Measurements from ENCODE around the gene C14orf93.

C14orf93 gene

DNA sequence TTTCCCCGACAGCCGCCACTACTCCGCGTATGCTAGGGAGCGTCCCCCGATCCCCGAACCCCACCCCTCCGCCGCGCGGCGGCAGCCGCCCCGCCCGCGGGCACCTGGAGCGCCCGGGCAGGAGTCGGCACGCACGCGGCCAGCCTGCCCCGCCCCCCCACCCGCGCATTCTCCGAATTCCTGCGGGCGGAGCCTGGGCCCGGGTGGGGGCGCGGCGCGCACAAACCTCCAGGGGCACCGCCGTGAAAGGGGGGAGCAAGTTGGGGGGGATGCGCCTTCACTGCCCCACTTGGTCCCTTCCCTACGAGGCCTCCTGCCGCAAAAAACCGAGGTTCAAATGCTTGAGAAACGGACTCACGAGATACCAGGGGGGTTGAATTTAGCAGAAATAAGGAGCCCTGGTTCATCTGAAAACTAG is 29.3 kb downstream of the C14orf93 start:
- TF ChIP-seq FOXP2 (optimal IDR thresholded peaks at IDR 0.05; ENCODE audit: borderline replicate concordance, extremely low read depth, extremely low read length, insufficient read depth) = no peak
- no peak for TF ChIP-seq TAF1 (IDR thresholded peaks at IDR 0.05; ENCODE audit: borderline replicate concordance, insufficient read depth, low read length)
- TF ChIP-seq SIN3A (IDR thresholded peaks at IDR 0.05; ENCODE audit: borderline replicate concordance, insufficient read depth, low read length) = no peak
- TF ChIP-seq POLR2AphosphoS5 (IDR thresholded peaks at IDR 0.05; ENCODE audit: low read depth, low read length) = no peak
- no peak for TF ChIP-seq REST (IDR thresholded peaks at IDR 0.05; ENCODE audit: insufficient read depth in 1 of 2, low read depth in 2 of 2, low read length in 2 of 2)

DNA sequence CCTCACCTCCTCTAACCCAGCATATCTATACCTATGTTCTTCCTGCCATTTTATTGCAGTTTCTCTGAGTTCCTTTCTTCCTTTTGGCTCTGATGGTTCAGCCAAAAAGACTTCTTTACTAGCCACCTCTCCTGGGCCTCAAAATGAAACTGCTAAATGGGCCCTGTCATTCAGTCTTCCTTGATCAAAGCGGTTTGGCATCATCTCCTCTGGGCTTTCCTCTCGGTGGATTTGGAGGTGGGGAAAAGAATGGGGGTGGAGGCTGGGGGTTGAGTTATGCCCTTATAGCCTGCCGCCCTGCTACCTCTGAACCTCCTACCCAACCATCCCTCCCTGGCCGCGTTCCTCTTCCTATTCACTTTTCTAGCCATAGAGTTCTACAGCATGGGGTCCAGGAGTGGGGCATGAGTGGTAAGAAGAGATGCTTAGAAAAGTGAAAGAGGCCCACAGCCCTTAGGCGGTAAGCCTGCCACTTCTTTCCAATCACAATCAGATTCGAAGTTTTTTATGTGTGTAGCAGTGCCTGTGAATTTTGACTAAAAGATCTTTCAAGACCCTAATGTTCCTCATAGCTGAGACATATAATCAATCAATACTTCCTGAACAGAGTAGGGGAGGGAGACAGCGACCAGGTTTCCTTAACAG is 30.1 kb downstream of the C14orf93 start:
- TF ChIP-seq POLR2AphosphoS5 (IDR thresholded peaks at IDR 0.05; ENCODE audit: low read depth, low read length) = no peak
- no peak for TF ChIP-seq FOXP2 (optimal IDR thresholded peaks at IDR 0.05; ENCODE audit: borderline replicate concordance, extremely low read depth, extremely low read length, insufficient read depth)
- no peak for TF ChIP-seq REST (IDR thresholded peaks at IDR 0.05; ENCODE audit: insufficient read depth in 1 of 2, low read depth in 2 of 2, low read length in 2 of 2)
- no peak for TF ChIP-seq SIN3A (IDR thresholded peaks at IDR 0.05; ENCODE audit: borderline replicate concordance, insufficient read depth, low read length)
- TF ChIP-seq TAF1 (IDR thresholded peaks at IDR 0.05; ENCODE audit: borderline replicate concordance, insufficient read depth, low read length) = no peak

GRCh38 chr14:22978981-22979671 is 30.8 kb downstream of the C14orf93 start:
- TF ChIP-seq REST (IDR thresholded peaks at IDR 0.05; ENCODE audit: insufficient read depth in 1 of 2, low read depth in 2 of 2, low read length in 2 of 2) (no peak), FOXP2 (optimal IDR thresholded peaks at IDR 0.05; ENCODE audit: borderline replicate concordance, extremely low read depth, extremely low read length, insufficient read depth) (no peak)

DNA sequence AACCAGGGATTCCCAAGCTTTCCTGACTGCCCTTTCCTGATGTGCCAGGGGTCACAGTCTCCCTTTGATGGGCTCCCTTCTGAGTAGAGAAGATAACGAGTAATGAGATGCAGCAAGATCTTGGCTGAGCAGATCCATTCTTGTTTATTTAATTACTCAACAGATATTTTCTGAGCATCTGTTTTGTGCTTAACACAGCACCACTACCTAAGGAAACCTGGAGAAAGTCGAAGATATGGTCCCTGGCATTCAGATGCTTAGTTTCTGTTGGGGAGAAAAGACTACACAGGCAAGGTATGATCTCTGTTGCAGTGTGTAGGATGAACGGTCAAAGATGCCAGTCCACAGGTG is 31.5 kb downstream of the C14orf93 start:
- TF ChIP-seq FOXP2 (optimal IDR thresholded peaks at IDR 0.05; ENCODE audit: borderline replicate concordance, extremely low read depth, extremely low read length, insufficient read depth) (no peak), POLR2AphosphoS5 (IDR thresholded peaks at IDR 0.05; ENCODE audit: low read depth, low read length) (no peak), TAF1 (IDR thresholded peaks at IDR 0.05; ENCODE audit: borderline replicate concordance, insufficient read depth, low read length) (no peak), REST (IDR thresholded peaks at IDR 0.05; ENCODE audit: insufficient read depth in 1 of 2, low read depth in 2 of 2, low read length in 2 of 2) (no peak), SIN3A (IDR thresholded peaks at IDR 0.05; ENCODE audit: borderline replicate concordance, insufficient read depth, low read length) (no peak)

Data from PFSK-1 (cell line).